Activated CD8-positive, alpha-beta memory T cell treated with anti-CD3 and anti-CD28 coated beads for 1 hour (primary cell): ENCODE measurements around the gene PRPH.
"Not testable (repeated sequence)": the region's sequence is repeated elsewhere in the genome, so short reads cannot be mapped to it uniquely, and the experiment has no call there.

Source experiments
- DNase-seq, 2 donors: peaks; one replicate each; pipeline ENCODE4 v3.0.0-alpha.2; 2020; ENCODE audit warnings: low read depth in 1 of 2; ENCODE audit errors: extremely low read depth in 1 of 2

PRPH gene

DNA sequence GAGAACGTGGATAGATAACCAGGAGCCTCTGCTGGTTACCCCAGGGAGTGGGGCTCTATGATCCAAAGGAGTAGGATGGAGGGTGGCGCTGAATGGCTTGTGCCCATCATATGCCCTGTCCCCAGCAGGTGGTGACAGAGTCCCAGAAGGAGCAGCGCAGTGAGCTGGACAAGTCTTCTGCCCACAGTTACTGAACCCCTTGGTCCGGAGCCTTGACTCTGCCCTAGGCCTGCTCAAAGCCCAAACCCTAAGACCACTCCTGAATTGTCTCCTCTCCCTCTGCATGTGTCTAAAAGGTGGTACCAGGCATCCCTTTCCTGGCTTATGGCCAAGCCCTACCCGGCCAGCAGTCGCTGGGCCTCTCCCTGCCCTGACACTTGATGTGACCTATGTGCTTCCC is 3.2 kb downstream of the PRPH start:
- no peak for DNase-seq

GRCh38 chr12:49301760-49302159 is 6.8 kb downstream of the PRPH start:
- DNase-seq, result no peak

GRCh38 chr12:49304161-49304560 is 9.2 kb downstream of the PRPH start:
- DNase-seq, result no peak

GRCh38 chr12:49305762-49306510 is 11.0 kb downstream of the PRPH start:
- no peak for DNase-seq

DNA sequence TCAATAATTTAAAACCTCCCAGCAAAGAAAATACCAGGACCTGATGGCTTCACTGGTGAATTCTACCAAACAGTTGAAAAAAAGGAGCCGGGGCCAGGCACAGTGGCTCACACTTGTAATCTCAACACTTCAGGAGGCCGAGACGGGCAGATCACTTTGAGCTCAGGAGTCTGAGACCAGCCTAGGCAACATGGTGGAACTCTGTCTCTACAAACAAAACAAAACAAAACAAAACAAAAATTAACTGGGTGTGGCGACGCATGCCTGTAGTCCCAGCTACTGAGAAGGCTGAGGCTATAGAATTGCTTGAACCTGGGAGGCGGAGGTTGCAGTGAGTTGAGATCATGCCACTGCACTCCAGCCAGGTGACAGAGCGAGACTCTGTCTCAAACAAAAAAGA is 14.4 kb downstream of the PRPH start:
- no peak for DNase-seq

GRCh38 chr12:49310451-49311000 is 15.6 kb downstream of the PRPH start:
- DNase-seq, result not testable (repeated sequence)

GRCh38 chr12:49314811-49315210 is 19.9 kb downstream of the PRPH start:
- DNase-seq, result no peak

GRCh38 chr12:49317118-49317517 is 22.2 kb downstream of the PRPH start:
- DNase-seq, result not testable (repeated sequence)

GRCh38 chr12:49320411-49321103 is 25.6 kb downstream of the PRPH start:
- not testable (repeated sequence) for DNase-seq

GRCh38 chr12:49322367-49322707 is 27.4 kb downstream of the PRPH start:
- DNase-seq, result no peak

- DNase-seq, result peak; percentile 89 to 92
Measured at GRCh38 chr12:49322708-49323523, 28.0 kb downstream of the PRPH start, which contains the start of gene TROAP. Gene TROAP, plus strand, starts transcription at chr12:49323255. Its CDS starts 354 bp downstream, at chr12:49323609.

- DNase-seq, result no peak
Measured at GRCh38 chr12:49323524-49324097, 28.7 kb downstream of the PRPH start.

DNA sequence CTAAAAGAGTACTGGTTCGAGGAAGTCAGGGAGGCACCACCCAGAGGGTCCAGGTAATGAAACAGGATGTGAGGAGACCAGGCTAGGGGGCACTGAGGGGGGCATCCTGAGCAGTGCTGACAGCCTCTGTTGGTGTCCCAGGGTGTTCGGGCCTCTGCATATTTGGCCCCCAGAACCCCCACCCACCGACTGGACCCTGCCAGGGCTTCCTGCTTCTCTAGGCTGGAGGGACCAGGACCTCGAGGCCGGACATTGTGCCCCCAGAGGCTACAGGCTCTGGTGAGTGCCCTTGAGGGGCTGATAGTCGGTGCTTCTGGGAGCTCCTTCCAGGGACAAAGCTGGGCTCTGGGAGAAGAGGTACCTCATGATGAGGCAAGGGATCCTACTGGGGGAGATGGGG is 30.7 kb downstream of the PRPH start:
- no peak for DNase-seq

DNA sequence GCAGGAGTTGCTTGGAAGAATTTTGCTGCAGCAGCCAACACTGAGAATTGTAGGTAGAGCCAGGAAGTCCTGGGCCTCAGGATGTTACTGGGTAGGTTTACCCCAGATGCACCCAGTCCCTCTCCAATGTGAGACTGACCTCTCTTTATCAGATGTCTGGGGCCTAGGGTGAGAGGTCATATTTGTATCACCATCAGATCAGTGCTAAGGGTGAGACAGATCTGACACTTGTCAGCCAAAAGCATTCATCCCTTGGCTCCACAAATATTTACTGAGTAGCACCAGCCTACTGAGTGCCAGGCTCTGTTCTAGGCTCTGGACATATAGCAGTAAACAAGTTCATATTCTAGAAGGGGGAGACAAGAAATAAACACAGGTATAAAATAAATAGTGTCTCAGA is 32.4 kb downstream of the PRPH start:
- no peak for DNase-seq

DNA sequence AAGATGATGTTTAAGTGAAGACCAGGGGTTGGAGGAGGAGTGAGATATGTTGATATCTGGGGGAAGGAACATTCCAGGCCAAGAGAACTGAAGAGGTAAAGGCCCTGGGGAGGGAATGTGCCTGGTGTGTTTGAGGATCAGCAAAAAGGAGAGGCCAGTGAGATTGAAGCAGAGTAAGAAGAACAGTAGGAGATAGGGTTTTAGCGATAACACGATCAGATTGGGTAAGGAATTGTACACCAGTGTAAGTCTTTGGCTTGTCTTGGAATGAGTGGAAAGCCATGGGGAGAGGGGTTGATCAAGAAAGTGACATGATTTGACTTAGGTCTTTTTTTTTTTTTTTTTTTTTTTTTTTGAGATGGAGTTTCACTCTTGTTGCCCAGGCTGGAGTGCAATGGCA is 32.9 kb downstream of the PRPH start:
- no peak for DNase-seq

DNA sequence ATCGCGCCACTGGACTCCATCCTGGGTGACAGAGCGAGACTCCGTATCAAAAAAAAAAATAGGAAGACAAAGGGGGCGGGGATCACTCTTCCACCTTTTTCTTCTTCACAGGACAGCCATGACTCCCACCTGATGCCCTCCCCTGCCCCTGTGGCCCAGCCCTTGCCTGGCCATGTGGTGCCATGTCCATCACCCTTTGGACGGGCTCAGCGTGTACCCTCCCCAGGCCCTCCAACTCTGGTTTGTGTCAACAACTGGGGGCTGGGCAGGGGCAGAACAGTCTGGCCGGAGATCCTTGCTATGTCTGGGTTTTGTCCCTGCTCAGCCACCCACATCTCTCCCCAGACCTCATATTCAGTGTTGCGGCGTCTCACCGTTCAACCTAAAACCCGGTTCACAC is 33.9 kb downstream of the PRPH start:
- no peak for DNase-seq

- DNase-seq, result no peak
Measured at GRCh38 chr12:49330032-49330619, 35.2 kb downstream of the PRPH start.

DNA sequence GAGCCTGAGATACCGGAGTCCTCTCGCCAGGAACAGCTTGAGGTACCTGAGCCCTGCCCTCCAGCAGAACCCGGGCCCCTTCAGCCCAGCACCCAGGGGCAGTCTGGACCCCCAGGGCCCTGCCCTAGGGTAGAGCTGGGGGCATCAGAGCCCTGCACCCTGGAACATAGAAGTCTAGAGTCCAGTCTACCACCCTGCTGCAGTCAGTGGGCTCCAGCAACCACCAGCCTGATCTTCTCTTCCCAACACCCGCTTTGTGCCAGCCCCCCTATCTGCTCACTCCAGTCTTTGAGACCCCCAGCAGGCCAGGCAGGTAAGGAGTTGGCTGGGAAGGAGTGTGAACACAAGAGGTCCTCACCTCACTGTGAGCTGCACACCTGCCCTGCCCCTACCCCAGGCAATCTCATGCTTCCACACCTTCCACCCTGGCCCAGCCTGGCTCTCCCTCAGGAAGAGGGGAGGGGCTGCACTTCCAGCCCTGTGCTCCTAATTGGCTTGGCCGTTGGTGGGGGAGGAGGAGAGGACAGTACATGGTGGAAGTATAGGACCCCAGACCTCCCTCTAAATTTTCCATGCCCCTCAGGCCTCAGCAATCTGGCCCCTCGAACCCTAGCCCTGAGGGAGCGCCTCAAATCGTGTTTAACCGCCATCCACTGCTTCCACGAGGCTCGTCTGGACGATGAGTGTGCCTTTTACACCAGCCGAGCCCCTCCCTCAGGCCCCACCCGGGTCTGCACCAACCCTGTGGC is 35.9 kb downstream of the PRPH start:
- no peak for DNase-seq

- no peak for DNase-seq
Measured at GRCh38 chr12:49331380-49332222, 36.7 kb downstream of the PRPH start.
